Stimulated activated CD4-positive, alpha-beta T cell treated with anti-CD3 and anti-CD28 coated beads, Interleukin-15, amount 100 ng/mL, for 1 hour (primary cell): Measurements from ENCODE around the gene RNASET2.

ENCODE experiments used
- DNase-seq, 2 donors: peaks; one replicate each; pipeline ENCODE4 v3.0.0-alpha.2; 2020; ENCODE audit warnings: low read depth in 1 of 2, low spot score in 1 of 2

RNASET2 gene

GRCh38 chr6:166956444-166957086 lies at the start of gene RNASET2:
RNASET2 (minus strand) TSS chr6:166956550; CDS start chr6:166956182, 368 bp downstream.
- DNase-seq, result peak; percentile 98 to 100

DNA sequence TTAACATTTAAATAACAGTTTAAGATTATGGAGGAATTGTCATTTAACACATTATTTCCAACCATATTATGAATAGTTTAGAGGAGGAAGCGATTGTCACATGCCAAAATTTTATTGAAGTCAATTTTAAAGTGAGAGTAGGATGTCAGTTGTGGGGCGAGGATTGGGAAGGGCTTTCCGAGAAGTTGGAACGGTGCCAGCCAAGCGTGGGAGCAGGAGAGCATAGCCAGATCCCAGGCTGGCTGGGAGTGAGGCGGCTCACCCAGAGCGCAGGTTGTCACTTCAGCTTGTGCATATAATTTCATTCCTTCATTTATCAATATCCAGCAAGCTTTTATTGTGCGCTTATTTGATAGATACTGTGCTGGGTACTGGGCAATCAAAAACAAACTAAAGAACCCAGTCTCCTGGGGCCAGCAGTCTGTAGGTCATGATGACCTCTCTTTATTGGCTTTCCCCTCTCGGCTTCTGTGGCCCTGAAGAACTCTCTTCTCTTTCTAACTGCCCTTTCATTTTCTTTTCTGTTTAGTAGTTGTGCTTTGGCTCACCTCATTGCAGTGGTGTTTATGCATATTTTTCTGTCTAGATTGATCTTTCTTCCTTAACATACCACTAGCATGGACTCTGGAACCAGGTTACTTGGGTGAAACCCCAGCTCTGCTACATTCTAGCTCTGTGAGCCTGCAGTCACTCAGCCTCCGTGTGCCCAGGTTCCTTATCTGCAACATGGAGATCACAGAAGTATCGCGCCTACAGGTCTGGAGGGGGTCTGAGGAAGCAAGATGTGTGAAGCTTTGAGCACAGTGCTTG lies 49.2 kb upstream of the RNASET2 start:
- no peak for DNase-seq

- no peak for DNase-seq
Measured at GRCh38 chr6:167000759-167001158, 44.4 kb upstream of the RNASET2 start.

GRCh38 chr6:166999884-167000253 lies 43.5 kb upstream of the RNASET2 start:
- DNase-seq, result no peak

DNA sequence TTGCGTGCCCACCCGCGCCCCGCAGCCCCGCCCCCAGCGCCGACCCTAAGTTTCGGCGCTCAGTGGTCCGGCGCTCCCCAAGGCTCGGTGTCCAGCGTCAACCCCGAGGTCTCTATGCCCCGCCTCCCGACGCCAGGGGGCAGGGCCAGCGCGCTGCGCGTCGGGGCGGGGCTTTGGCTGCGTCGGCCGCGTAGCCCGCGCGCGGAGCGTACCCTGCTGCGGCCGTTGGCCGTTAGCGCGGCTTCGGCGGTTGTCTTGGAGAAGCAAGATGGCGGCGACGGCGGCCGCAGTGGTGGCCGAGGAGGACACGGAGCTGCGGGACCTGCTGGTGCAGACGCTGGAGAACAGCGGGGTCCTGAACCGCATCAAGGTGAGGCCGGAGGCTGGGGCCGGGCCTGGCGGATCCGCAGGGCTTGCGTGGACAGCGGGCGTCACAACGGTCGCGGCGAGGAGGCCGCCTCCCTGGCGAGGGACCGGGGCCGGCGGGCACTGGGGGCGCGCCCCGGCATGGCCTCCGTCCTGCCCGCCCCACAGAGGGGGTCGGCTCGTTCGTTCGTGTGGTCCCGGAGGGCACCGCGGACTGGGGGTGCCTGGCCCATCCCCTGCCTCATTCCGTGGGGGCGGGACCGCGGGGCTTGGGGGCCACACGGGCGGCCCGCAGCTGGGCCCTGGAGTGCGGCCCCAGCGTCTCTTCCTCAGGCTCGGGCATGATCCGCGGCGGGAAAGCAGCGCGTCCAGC lies 43.0 kb upstream of the RNASET2 start, which contains the start of gene CEP43:
CEP43 (plus strand) TSS at position 253 of the 739 bp plus-strand sequence; CDS start at position 269, 16 bp downstream.
- DNase-seq, result peak; percentile 74 to 81

DNA sequence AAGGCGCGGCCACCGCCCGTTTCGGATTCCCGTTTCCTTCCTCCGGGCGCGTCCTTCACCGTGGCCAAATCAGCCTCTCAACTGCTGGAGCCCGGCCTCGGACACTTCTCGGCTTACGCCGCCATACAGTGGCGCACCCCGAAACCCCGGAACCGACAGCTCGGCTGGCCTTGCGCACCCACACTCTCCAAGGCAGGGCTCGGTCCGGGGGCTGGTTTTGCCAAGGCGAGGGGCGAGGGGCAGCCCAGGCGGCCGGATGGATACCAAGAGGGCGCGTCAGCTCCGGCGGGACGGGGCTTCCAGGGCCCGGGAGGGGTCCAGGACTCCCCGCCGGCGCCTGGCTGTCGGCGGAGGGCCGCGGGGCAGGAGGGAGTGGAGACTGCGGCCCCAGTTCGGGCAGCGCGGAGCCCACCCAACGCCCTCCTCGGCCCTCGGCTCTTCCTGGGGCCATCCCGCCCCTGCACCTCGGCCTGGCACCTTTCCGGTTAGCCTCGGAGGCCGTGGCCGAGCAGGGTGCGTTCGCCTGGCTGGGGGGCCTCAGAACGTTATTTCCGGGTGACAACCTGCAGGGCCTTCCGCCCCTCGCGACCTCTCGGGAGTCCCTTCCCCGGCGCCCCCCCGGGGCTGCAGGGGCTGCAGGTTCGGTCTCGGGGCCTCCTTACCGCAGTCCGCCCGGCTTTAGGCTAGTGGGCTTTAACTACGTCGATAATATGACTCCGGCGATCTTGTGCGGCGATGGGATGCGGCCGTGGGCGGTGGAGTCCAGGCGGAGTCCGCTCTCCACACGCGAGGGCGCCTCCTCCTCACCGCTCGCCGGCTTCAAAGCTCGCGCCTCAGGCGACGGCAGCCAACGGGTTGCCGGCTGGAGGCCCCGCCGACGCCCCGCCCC lies 42.1 kb upstream of the RNASET2 start:
- DNase-seq, result peak in 1 of 2 donors; percentile 9

DNA sequence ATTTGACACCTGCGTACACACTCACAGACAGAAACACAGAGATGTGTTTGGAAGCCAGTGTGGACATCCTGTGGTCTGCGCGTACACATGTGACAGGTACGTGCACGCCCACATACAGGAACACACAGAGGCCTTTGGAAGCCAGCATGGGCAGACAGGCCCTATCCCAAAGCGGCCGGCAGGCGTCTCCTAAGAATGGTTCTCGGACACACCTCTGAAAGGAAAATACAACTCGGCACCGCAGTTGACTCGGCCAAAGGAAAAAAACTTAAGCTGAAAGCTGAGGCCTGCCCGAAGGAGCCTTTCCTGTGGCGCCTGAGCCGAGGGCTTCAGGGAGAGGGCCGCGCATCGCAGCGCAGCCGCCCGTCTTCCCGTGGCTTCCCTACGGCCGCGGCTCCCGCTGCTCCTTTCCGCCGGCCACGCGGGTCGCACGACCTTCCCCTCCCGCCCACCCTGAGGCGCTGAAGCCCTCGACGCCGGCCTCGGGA lies 41.5 kb upstream of the RNASET2 start:
- DNase-seq, result peak; percentile 12 to 17

- DNase-seq, result no peak
Measured at GRCh38 chr6:166997348-166997747, 41.0 kb upstream of the RNASET2 start.

DNA sequence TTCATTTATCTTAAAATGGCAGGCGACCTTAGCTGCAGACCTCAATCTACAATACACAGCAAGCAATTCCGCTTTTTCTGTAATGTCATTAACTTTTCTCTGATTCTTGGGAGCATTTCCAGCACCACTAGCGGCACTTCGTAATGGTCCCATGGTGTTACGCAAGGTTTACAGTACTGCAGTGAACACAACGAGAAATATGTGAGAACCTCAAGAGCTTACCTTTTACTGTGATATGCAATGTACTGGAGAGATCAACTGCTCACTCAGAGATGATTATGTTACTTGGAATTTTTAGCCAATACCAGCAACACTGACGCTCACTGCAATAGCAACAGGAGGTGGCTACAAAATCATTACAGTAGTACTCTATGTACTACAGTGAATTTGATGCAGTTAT lies 40.1 kb upstream of the RNASET2 start:
- no peak for DNase-seq

DNA sequence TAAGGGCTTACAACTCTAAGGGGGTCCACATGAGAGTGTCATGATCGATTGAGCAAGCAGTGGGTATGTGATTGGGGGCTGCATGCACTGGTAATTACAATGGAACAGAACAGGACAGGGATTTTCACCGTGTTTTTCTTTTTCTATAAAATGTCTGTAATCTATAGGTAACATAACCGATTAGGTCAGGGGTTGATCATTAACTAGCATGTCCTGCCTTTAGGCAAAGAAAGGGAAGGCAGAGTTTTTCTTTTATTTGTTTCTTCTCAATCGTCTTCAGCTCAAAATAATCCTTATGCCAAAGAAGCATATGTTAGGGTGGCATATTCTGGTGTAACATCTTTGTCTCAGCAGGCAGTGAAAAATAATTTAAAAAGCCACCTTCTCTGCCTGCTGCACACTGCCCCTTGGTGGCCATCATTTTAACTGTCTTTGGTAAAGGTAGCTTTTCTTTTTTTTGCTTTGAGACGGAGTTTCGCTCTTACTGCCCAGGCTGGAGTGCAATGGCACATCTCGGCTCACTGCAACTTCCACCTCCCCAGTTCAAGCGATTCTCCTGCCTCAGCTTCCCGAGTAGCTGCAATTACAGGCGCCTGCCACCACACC lies 33.2 kb upstream of the RNASET2 start:
- peak in 1 of 2 donors; percentile 12 for DNase-seq

- no peak for DNase-seq
Measured at GRCh38 chr6:166988674-166989201, 32.4 kb upstream of the RNASET2 start.

- DNase-seq, result no peak
Measured at GRCh38 chr6:166987930-166988329, 31.6 kb upstream of the RNASET2 start.

- DNase-seq, result no peak
Measured at GRCh38 chr6:166987448-166987847, 31.1 kb upstream of the RNASET2 start.

DNA sequence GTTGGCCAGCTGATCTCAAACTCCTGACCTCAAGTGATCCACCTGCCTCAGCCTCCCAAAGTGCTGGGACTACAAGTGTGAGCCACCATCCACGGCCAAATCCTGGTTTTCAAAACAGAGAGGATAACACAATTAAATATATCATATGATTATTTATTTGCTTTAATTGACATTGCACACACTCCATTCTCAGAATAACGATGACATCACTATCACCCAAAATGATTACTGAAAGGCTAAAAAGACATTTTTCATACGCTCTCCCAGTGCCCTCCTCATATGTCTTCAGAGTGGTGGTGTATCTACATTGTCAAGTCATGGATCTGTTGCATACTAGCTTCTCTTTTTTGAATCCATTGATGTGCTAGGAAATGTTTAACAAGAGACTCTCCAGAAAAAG lies 24.4 kb upstream of the RNASET2 start:
- no peak for DNase-seq

- DNase-seq, result no peak
Measured at GRCh38 chr6:166977621-166978525, 21.5 kb upstream of the RNASET2 start.

DNA sequence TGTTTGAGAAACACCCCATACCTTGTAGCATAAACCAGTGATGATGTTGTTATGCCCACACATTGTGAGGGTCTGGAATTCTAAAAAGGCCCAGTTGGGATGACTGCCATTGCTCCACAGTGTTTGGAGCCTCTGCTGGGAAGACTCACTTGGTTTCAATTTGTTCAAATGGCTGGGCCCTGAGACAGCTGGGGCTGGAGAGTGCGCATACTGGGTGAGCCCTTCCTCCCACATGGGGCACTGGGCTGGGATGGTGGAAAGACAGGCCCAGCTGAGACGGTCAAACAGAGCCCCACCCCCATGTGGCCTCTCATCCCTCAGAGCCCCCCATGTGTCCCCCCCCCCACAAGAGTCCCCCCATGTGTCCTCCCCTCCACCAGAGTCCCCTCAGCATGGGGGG lies 20.3 kb upstream of the RNASET2 start:
- DNase-seq, result no peak

DNA sequence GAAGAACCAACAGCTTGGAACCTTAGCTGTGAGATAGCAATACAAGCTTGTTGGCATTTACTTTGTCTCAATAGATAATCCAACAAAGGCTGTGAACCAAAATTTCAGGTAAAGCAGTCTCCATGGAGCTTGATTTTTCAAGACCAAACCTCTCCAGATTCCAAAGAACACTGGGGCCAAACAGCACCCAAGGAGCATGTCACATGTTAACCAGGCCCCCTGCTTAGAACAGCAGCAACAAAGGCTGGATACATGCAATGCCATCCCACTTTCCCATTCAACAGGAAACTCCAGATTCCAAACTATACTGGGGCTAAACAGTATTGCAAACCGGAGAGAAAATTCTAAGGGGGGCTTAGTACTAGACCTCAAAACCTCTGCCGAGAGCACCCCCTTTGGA lies 15.8 kb upstream of the RNASET2 start:
- no peak for DNase-seq

- no peak for DNase-seq
Measured at GRCh38 chr6:166971271-166971670, 14.9 kb upstream of the RNASET2 start.

DNA sequence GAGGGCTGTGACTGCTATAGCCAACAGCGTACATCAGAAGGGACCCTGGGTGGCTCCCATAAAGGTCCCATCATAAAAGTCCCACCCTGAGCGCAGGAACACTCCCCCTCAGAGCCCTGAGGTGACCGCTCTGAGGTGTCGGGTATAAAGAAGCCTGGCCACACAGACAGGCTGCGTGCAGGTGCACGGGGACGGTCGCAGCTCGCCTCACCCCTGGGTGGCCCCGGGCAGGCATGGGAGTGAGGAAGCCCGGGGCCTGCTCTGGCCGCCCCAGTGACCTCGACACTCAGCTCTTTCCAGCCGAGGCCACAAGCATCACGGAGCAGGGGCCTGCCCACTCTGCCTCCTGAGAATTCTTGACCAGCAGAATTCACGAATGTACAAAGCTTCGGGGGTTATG lies 14.4 kb upstream of the RNASET2 start:
- no peak for DNase-seq
